ENCODE results near the gene FGF18.

- no peak for TF ChIP-seq CTCF (IDR thresholded peaks at IDR 0.05; ENCODE audit: low read depth, low read length, poor library complexity, severe bottlenecking)
- no peak for TF ChIP-seq EZH2phosphoT487 (IDR thresholded peaks at IDR 0.05; ENCODE audit: borderline replicate concordance, low read length)
Measured at GRCh38 chr5:171481571-171482433, 62.4 kb downstream of the FGF18 start.
